HG03558 (cell line): ENCODE results near the gene ARHGEF33.
A peak's percentile ranks its signal among the peaks of the same experiment; 100 is the strongest.

Experiments
- ATAC-seq: cut with Tn5 transposase; IDR thresholded peaks from one replicate; pipeline ENCODE4 v1.9.1; 2021; ENCODE audit warnings: moderate number of reproducible peaks; ENCODE audit not compliant: unreplicated experiment; ENCODE audit errors: extremely low read depth

The ARHGEF33 gene

DNA sequence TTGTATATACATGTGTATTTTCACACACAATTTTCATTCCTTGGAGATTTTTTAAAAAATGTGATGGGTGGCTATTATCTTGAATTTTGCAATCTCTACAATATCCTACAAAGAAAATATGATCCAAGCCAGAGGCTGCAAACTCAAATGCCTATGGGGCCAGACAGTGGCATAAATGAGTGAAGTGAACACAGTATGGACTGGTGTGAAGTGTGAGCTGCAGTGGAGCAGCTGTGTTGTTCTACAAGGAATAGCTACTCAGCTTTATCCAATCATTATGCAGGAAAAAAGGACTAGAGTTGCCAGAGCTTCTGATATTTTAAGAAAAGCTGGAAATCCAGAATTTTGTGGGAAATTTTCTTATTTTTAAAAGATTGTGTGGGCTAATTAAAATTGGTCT lies 62.1 kb downstream of the ARHGEF33 start:
- ATAC-seq, result no peak

DNA sequence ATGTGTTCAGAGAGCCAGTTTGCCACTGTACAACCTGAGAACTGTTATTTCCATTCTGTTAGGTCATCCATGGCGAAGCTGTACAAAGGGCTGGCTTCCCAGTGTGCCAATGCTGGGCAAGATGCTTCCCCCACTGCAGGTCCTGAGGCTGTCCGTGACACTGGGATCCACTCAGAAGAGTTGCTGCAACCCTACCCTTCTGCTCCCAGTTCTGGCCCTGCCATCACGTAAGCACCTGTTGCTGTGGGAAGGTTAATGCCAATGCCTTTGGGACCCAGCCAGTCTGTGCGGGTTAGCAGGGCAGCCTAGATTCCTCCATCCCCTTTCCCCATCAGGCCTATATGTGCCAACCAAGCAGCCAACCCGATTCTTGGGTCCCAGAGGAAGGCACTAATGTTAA lies 68.3 kb downstream of the ARHGEF33 start:
- ATAC-seq, result no peak

DNA sequence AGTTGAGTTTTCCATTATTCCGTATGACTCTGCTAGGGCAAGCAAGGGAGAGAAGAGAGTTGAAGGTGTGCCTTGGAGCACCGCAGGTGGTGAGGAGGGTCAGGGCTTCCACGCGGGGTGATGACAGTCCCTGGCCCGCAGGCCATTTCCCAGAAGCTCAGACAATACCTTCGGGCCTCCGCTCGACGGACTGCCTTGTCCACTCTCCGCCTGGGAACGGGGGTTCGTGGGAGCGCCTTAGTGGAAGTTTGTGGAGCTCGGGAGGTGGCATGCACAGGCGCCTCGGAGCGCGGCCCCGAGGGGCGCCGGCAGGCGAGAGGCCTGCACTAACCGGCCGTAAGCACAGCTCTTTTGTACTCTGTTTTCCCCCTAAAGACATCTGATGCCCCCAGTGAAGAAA lies 69.8 kb downstream of the ARHGEF33 start:
- ATAC-seq, result no peak

DNA sequence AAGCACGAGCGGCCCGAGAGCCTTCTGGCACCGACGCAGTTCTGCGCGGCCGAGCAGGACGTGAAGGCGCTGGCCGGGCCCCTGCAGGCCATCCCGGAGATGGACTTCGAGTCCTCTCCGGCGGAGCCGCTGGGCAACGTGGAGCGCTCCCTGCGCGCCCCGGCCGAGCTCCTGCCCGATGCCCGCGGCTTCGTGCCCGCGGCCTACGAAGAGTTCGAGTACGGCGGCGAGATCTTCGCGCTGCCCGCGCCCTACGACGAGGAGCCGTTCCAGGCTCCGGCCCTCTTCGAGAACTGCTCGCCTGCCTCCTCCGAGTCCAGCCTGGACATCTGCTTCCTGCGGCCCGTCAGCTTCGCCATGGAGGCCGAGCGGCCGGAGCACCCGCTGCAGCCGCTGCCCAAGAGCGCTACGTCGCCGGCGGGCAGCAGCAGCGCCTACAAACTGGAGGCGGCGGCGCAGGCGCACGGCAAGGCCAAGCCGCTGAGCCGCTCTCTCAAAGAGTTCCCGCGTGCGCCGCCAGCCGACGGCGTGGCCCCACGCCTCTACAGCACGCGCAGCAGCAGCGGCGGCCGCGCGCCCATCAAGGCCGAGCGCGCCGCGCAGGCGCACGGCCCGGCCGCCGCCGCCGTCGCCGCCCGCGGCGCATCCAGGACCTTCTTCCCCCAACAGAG lies 70.4 kb downstream of the ARHGEF33 start:
- ATAC-seq, result peak; percentile 73

DNA sequence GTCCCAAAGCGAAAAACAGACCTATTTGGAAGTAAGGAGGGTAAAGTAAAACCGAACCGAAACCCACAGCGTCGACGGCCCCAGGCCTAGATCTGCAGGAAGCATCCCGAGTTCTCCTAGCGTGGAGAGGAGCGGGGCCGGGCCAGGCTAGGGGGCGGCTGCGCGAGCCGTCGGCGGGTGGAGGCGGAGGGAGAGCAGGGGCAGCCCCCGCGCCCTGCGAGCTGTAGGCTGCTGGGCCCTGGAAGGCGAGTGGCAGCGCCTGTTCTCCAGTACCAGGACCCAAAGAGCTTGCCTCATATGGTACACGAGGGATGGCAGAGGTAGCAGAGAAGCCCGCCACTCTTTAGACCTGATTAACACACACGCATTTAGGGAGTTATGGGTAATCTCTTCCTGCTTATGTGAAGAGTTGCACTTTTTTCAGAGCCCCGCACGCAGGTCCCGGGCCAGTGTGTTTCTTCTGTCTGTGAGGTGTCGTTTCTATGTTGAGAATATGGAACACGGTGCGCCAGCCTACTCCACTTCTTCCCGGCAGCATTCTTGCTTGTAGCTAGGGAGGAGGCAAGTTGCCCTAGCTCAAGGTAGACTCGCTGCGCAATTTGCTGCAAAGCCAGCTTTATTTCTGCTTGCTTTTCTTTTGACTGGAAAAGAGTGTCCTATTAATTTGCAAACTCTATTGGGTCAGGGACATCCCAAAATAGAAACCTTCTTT lies 71.1 kb downstream of the ARHGEF33 start:
- no peak for ATAC-seq

DNA sequence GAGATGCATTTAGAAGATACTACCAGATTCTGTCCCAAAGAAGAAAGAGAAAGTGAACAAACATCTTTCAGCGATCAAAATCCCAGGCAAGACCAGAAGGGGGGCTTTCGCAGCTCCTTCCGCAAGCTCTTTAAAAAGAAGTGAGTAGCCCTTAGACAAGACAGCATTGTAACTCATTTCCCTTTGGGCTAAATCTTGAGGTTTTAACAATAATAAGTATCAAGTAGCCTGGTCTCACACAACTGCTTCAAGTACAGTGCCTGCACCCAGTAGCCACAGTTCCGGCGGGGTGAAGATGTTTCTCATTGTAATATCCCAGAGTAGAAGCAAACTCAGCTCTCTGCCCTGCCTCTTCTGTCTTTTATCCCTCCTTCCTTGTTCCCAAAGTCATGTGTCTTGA lies 76.3 kb downstream of the ARHGEF33 start:
- ATAC-seq, result no peak

DNA sequence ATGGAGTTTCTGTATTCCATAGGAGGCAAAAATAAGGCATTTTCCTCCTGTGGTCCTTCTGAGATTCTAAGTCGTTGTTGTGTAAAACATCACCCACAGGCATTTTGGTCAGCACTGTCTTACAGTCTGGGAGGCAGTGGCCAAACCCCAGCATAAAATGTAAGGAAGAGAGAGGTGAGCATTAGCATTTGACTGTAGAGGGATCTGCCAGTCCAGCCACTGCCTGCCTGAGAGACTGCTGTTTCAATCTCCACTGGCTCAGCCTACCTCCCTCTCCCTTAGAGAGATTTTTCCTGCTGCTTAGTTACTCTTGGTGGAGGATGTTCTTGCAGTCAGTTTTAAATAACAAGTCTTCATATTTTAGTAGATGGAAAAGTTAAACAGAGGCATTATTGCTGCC lies 77.0 kb downstream of the ARHGEF33 start:
- no peak for ATAC-seq

DNA sequence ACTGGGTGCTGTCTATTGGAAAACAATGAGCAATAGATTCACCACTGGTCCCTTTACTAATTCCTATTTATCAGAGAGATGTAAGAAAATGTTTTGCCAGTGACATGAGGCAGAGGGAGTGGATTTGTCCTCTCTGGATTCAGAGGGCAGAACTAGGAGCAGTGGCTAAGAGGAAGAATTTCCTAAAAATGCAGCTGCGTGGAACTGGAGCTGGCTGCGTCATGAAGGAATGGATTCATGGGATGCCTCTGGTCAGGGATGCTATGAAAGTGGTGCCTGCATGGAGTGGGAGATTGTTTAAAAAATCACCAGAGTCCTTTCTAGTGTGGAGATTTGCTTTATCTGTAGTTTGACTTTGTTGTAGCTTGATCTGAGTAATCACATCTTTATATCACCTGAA lies 78.3 kb downstream of the ARHGEF33 start:
- no peak for ATAC-seq

DNA sequence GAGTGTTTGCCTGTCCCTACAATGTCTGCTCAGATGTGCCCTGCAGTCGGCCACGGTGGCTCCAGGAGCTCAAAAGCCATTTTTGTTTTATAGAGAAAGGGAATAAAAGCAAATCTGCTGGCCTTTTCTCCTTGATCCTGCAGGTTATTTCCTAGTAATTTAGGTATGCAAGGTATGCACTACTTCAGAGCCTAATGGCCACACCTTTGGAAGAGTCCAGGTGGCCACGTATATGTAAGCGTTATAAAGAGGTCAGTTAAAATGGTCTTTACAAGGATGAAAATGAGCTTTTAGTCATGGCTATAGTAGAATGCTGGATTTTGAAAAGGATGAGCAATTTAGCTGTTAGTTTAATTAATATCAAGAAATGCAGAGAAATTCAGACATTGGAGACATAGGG lies 81.7 kb downstream of the ARHGEF33 start:
- no peak for ATAC-seq

DNA sequence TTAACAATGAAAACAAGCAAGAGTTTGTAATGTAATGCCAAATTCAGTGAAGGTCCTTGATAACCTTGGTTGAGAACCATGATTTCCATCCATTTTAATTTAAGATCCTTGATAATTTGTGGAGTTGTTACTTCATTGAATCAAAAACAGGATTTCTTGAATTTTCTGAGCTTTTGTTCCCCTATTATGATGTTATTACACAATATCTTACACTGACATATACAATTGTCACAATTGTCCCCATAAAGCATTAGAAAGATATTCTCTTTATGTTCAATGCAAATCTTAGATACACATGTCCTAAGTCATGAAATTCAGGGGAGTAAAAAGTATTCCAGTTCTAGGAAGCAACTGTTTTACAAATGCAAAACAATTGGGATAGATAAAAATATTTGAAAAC lies 83.6 kb downstream of the ARHGEF33 start:
- ATAC-seq, result no peak

DNA sequence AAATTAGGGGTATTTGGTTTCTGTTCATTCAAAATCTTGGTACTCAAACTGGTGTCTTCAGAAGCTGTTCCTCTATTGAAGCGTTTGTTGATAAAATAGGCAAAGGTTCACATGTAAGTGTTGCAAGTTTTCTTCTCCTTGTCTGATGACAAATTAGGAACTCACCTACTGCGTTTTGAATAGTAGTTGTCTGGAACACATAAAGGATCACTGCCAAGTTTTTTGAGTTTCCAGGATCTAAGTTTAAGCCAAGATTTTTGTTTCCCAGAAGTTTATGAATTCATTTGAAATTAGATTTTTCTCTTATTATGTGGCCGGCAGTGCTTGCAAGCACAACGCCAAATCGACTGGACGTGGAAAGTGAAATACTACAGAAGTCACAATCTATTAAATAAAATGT lies 85.4 kb downstream of the ARHGEF33 start:
- no peak for ATAC-seq

DNA sequence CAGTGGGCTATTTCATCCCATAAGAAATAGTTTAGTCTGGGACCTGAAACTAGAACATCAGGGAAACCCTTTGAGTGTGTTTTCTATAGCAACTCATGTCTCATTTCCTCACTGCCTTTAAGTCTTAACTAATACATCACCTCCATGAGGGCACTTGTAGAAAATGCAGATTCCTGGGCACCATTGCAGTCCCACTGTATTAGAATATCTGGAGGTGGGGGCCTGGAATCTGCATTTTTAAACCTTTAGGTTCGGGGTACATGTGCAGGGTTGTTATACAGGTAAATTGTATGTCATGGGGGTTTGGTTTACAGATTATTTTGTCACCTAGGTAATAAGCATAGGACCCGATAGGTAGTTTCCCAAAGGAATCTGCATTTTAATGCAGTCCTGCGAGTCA lies 87.4 kb downstream of the ARHGEF33 start:
- no peak for ATAC-seq

DNA sequence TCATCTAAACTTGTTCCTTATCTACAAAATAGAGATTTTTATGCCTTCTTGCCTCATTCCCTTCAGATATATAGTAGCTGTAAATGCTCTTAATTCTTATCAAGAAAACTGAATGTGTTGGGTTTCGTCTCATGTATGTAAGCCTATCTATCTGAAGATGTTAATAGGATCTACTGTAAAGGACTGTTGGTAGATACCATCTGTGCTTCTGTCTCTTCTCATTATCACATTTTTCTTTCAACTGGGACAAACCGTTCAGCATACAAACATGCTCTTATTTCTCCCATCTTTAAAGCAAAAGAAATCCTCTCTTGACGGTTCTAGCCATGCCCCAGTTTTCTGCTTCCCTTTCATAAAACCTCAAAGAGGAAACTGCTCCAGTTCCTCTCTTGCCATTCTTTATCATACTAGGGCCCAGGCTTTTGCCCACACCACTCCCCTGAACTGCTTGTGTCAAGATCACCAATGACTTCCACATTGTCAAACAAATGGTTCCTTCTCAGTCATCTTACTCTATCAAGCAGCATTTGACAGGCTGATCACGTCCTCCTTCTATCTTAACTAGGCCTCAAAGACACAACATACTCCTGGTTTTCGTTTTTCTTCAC lies 88.7 kb downstream of the ARHGEF33 start:
- no peak for ATAC-seq

DNA sequence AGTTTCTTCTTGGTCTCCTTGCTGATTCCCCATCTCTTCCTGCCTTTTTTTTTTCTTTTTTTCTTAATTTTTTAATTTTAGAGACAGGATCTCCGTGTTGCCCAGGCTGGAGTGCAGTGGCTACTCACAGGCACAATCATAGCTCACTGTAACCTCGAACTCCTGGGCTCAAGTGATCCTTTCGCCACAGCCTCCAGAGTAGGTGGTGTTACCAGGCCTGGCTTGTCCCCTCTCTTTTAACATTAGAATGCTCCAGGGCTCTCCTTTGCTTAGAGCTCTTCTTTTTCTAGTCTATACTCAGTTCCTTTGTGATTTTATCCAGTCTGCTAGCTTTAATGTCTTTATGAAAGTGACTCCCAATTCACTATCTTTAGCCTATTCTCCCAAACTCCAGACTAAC lies 89.2 kb downstream of the ARHGEF33 start:
- ATAC-seq, result no peak

DNA sequence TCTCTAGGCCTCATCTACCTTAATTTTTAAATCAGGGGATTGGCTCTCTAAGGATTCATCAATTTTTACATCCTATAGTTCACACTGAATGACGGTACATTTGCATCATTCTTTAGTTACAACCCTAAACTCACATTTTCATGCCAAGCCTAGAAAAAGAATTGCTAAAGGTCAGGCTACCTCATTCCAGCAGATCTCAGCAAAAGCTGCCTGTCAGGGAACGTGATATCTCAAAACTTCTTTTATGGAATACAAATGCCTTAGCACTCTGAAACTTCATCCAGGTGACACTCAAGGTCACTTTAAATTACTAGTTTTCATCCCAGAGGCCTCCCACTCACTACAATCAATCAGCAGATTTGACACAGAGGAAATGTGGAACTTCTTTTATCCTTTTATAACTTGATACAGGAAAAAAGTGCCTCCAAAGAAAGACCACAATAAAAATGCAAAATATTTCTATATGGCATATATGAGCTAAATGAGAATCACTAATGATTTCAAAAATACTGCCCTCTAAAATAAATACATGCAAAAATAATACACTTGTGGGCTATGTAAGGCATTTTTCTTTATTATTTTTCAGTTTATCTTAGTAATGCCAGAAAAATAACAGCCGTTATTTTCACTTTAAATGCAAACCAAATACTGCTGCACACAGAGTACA lies 91.5 kb downstream of the ARHGEF33 start:
- ATAC-seq, result no peak

DNA sequence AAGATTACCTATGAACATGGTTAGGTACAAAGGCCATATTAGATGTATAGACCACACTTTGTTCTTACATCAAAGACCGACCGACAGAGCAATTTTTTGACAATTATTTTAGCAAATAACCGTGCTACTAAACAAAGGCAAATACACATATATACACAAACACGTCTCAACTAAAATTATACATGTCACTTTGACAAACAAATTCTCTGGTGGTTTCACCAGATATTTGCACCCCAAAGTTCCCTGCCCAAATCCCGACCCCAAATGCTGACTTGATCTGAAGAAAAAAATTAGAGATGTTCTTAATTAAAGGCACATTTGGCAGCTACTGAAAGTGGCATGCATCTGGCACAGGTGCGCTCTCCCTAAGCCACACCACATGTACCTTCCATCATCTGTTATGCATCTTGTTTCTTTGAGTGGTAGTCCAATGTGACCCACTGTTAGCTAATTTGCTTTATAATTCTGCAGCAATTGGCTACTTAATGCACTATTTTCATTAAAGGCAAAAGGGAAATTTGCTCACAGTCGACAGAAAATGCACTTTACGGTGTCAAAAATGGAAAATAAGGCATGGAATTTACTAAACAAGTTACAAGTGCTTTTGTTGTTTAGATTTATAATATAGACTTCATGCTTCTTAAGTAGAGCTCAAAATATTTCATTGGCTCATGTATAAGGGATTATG lies 92.1 kb downstream of the ARHGEF33 start:
- ATAC-seq, result no peak

DNA sequence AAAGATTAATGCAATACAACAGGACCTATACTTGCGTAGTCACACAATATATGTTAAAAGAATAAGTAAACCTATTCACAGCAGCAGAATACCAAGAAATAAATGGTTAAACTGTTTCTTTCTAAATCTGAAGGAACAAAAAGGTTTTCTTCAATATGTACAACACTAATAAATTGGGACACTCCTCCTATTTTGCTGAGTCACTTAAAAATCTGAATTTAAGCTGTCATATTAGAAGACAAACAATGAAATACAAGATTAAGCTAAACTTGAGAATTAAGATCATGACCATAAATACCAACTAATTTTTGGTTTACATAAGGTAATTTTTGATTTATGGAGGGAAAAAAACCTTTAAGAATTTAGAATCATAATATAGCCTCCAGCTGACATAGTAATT lies 92.8 kb downstream of the ARHGEF33 start:
- no peak for ATAC-seq

DNA sequence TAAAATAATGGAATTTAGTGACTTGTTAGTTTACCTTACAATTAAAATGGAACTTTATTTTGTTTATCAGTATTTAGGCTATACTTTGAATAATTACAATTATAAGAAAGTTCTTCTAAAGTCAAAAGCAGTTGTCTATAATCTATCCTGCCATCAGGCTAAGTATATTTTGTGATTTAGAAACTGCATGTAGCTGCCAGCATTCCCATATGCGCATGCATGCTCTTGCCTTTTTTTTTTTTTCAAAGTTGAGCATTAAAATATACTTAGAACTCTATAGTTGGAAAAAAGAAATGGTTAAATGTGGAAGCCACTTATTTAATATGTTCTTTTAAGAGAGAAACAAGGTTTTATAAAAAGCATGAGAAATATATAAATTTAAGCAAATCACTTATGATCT lies 99.0 kb downstream of the ARHGEF33 start:
- no peak for ATAC-seq

DNA sequence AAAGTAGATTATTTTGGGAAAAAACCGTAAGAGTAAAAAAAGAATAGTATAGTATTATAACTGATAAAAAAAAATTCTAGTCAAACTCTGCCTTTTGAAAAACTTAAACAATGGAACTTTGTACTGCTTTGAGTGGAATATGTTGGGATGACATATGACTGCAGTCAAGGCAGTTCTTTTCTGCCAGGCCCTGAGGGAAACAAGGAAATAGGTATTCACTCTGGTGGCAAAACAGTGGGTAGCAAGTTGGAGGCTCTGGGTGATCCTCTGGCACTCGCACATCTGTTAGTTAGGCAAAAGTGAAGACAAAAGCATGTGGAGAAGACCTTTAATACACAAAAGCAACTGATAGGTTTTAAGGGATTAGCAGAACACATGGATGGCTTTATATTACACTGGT lies 102.2 kb downstream of the ARHGEF33 start:
- no peak for ATAC-seq

DNA sequence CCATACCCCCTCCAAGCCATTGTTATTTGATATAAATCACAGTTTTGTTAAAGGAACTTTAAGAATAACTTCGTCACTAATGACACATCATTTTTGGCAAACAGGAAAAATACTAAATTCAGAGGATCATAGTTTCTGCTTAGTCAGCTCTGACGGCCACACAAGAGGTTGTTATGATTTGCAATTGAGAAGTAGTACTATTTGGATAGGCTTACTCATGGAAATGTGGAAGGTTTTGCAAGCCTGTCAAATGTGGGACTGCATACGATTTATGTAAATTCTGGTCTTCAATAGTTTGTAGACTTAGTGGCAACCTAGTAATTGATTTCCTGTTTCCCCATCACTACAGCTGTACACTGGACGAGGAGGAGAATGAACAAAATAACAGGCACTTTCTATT lies 108.1 kb downstream of the ARHGEF33 start:
- no peak for ATAC-seq

DNA sequence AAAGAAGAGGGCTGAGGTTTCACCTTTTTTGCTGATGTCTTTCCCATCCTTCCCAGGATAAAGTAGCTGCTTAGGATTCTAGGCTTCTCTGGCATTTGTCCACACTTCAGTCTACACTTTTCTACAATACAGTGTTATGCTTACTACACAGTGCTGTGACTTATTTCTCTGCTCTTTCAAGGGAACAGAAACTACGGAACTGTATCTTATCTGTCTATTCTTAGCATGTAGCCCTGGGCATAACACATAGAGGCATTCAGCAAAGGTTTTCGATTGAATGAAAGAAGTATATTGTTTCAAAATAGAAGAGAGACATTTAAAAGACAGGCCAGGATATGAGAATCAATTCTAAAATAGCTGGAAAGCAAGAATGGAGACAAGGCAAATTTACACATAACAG lies 110.9 kb downstream of the ARHGEF33 start:
- no peak for ATAC-seq
